ENCODE measurements around the gene INAFM1. TPM values are rescaled to one million over a fixed set of nuclear protein-coding genes. Genes with fewer than 3 reads are reported as not detected.

The INAFM1 gene
- total and polyA plus RNA-seq, 3 donors from 2014 or later = 9.0 to 29.5 (median 20.8) TPM

DNA sequence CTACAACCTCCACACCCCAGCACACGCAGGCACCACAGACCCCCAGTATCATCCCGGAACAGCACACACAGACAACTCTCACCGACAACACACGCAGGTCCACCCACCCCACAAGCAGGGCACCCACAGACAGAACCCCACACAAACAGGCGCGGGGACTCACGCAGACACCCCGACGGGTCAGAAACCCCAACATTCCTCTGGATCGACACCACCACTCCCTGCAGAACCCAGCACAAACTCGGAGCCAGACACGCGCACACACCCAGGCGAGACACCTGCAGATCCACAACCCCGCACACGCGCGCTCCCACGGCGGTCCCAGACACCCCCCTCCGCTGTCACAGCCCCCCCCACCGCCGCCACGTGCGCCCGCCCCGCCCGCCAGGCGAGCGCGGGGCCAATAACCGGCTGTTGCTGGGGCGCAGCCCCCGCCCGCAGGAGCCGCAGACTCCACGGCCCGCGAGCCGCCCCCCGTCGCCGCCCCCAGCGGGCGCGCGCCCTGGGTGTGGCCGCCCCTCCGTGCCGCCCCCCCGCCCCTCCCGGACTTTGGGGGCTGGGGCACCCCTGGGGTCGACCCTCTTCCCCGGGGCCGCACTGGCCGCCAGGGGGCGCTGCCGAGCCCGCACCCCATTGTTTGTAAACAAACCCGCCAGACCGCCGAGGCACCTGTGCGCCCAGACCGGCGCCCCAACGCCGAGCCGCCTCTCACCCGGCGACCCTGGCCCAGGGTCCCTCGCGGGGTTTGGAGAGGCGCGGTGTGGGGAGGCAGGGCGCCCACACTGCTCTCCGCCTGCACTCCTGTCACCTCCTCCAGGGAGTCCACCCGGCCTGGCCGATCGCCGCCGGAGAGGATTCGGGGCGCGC, 44.4 kb upstream of the INAFM1 start:
- intact Hi-C loops (cut with DNase I; ENCODE audit: low total_unique reads) = no loop called here
- peak overlapping the region; percentile 99 for H3K27ac ChIP-seq
- DNase-seq = peak; percentile 72
- no peaks in the 10 kb centered on the region for H3K36me3 ChIP-seq (ENCODE audit: low read depth, missing control alignments)
- WGBS, 2 donors = 1% methylated on average over 47 of the region's 84 CpGs; no CpG with 5 or more reads in 1 of the 2 donors
- H3K4me1 ChIP-seq = peaks cover 26% of the 10 kb centered on the region
- H3K27me3 ChIP-seq = no peaks in the 10 kb centered on the region
- TF ChIP-seq, protein P1, sequence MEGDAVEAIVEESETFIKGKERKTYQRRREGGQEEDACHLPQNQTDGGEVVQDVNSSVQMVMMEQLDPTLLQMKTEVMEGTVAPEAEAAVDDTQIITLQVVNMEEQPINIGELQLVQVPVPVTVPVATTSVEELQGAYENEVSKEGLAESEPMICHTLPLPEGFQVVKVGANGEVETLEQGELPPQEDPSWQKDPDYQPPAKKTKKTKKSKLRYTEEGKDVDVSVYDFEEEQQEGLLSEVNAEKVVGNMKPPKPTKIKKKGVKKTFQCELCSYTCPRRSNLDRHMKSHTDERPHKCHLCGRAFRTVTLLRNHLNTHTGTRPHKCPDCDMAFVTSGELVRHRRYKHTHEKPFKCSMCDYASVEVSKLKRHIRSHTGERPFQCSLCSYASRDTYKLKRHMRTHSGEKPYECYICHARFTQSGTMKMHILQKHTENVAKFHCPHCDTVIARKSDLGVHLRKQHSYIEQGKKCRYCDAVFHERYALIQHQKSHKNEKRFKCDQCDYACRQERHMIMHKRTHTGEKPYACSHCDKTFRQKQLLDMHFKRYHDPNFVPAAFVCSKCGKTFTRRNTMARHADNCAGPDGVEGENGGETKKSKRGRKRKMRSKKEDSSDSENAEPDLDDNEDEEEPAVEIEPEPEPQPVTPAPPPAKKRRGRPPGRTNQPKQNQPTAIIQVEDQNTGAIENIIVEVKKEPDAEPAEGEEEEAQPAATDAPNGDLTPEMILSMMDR (IDR thresholded peaks at IDR 0.05) = peak; percentile 79 to 92 (median 91)
- TF ChIP-seq POLR2A (IDR thresholded peaks at IDR 0.05) = no peak
- H3K4me3 ChIP-seq = peak overlapping the region; percentile 84 to 88
- H3K9me3 ChIP-seq = no peaks in the 10 kb centered on the region

DNA sequence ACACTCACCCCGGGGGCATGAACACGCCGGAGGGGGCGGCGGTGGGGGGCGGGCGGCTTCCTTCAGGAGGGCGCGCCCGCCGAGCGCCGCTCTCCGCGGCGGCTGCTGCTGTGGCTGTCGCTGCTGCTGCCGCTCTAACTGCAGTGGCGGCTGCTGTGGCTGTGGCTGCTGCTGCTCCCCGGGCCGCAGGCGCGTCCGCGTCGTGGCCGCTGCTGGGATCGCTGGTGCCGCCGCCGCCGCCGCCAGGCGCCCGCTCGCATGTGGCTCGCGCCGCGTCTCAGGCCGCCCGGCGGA, 43.8 kb upstream of the INAFM1 start, which contains the start of gene BBC3:
Gene BBC3 (minus strand): TSS at position 279 of the 294 bp plus-strand sequence. CDS start 2,768 bp downstream, outside the sequence.
- Histone ChIP-seq H3K27ac (peak within 1 kb of the TSS; percentile 99), H3K36me3 (ENCODE audit: low read depth, missing control alignments) (no peaks in the 10 kb centered on the region), H3K27me3 (no peaks in the 10 kb centered on the region), H3K4me3 (peak within 1 kb of the TSS; percentile 84 to 88), H3K4me1 (peaks cover 26% of the 10 kb centered on the region), H3K9me3 (no peaks in the 10 kb centered on the region)
- WGBS, 2 donors = 0 to 1% methylated on average over 11 to 18 of the region's 43 CpGs
- TF ChIP-seq, protein P1 (IDR thresholded peaks at IDR 0.05) = no peak
- TF ChIP-seq POLR2A (IDR thresholded peaks at IDR 0.05) = no peak
- no peak for DNase-seq
- intact Hi-C loops (cut with DNase I; ENCODE audit: low total_unique reads) = no loop called here

DNA sequence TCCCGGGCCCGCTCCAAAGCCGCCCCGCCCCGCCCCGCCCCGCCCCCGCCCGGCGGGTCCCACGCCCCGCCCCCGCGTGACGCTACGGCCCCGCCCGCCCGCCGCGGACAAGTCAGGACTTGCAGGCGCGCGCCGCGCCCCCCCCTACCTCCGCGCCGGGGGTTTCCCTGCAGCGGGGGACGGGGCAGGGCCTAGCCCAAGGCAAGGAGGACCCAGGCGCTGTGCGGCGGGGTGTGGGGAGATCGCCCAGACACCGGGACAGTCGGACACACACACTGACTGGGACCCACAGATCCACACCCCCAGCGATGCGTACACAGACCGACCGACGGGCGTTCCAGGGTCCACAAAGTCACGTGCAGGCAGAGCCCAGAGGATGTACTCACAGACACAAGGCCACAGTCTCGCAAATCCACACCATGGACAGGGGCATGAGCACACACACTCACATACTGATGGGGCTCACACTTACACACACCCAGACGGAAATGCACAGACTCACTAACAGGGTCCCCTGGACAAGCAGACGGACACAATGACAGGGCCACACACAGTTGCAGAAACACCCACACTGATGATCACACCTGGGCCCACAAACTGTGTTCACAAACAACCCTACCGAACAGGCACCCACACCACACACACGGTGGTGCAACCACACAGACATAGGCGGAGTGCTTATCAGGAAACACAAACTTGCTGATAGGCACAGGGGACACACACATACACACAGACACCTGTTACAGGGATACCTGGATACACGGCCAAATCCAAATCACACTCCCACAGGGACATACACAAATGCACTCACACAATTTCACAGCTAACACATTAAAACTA, 43.2 kb upstream of the INAFM1 start:
- H3K4me3 ChIP-seq = peak overlapping the region; percentile 84 to 88
- peak overlapping the region; percentile 41 to 99 for H3K27ac ChIP-seq
- no peaks in the 10 kb centered on the region for H3K9me3 ChIP-seq
- TF ChIP-seq, protein P1 (IDR thresholded peaks at IDR 0.05) = no peak
- no peak for TF ChIP-seq POLR2A (IDR thresholded peaks at IDR 0.05)
- H3K27me3 ChIP-seq = no peaks in the 10 kb centered on the region
- H3K36me3 ChIP-seq (ENCODE audit: low read depth, missing control alignments) = no peaks in the 10 kb centered on the region
- intact Hi-C loops (cut with DNase I; ENCODE audit: low total_unique reads) = no loop called here
- WGBS, 2 donors = 0 to 33% methylated on average over 1 to 10 of the region's 51 CpGs
- DNase-seq = peak; percentile 89
- H3K4me1 ChIP-seq = peaks cover 26% of the 10 kb centered on the region

DNA sequence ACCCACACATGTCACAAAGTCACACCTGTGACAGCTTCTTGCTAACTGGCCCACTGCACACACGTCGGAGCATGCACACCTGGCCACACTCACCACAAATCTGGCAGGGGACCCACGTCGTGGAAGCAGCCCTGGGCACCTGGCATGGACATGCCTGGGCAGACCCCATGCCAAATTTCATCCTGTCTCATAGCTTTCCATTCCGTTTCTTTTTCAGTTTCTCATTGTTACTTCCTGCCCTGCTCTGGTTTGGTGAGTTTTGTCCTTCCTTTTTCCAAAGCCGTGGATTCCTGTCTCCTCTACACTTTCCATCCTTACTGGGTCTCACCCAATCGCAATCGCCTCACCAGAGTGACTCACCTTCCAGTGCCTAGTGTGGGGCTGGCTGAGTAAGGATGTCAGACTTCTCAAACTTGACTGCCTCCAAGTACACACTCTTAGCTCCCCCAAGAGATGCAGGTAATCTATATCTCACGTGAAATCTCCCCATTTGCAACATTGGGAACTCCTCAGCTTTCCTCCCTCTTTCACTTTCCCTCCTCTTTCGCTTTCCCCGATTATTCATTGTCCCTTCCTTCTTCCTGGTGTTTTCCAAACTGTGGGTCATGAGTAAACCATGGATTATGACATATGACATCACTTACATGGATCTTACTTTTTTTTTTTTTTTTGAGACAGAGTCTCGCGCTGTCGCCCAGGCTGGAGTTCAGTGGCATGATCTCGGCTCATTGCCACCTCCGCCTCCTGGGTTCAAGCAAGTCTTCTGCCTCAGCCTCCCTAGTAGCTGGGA, 42.1 kb upstream of the INAFM1 start:
- Histone ChIP-seq H3K4me1 (peaks cover 15% of the 10 kb centered on the region), H3K36me3 (ENCODE audit: low read depth, missing control alignments) (no peaks in the 10 kb centered on the region), H3K4me3 (no peak overlapping the region), H3K27me3 (no peaks in the 10 kb centered on the region), H3K27ac (peak overlapping the region in 1 of 2 donors; percentile 99), H3K9me3 (no peaks in the 10 kb centered on the region)
- intact Hi-C loops (cut with DNase I; ENCODE audit: low total_unique reads) = no loop called here
- no peak for DNase-seq
- WGBS, 2 donors = 62 to 66% methylated on average over 16 of the region's 16 CpGs
- TF ChIP-seq, protein P1 (IDR thresholded peaks at IDR 0.05) = no peak
- no peak for TF ChIP-seq POLR2A (IDR thresholded peaks at IDR 0.05)

Measured in testis (tissue), 3 donors.